ENCODE results near the gene NOLC1.

DNA sequence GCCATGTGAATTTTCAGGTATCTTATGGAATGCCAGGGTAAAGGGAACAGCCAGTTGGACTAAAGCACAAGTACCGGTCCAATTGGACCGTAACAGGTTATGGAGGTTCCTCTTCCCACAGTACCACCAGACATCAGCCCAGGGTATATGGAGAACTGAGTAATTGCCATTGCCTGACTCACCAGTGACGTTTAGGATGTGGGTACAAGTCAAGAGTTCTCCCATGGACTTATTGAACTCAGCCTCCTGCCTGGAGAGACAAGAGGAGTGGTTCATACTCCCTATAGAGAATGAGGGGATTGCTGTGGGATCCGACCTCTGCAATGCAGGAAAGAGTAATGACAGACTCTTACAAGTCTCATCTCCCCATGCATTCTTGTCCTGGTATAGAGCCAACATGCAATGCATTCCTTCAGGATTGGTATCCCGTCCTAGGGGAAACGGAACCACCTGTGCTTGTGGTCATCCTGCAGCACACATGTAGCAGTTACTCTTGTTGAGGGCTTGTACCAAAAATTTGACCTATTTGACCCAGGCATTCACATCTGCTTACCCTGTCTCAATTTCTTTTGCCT is 43.2 kb downstream of the NOLC1 start:
- TF ChIP-seq CEBPB (IDR thresholded peaks at IDR 0.05) (no peak), EGR1 (IDR thresholded peaks at IDR 0.05) (no peak), RAD21 (IDR thresholded peaks at IDR 0.05; ENCODE audit: low read depth) (no peak), YY1 (IDR thresholded peaks at IDR 0.05; ENCODE audit: low read depth) (no peak)

Data from Ishikawa (cell line).